ENCODE results near the gene ZIC5.

GRCh38 chr13:99991013-99991827, 19.7 kb upstream of the ZIC5 start:
- TF ChIP-seq CTCF (IDR thresholded peaks at IDR 0.05) (no peak), ZFX (IDR thresholded peaks at IDR 0.05; ENCODE audit: borderline replicate concordance) (no peak)

Data from 22Rv1 (cell line).